Gastrocnemius medialis (tissue), 4 donors: ENCODE measurements around the gene LTA. TPM values are rescaled to one million over a fixed set of nuclear protein-coding genes. Genes with fewer than 3 reads are reported as not detected.
A peak's percentile ranks its signal among the peaks of the same experiment; 100 is the strongest.

Experiments used
- ATAC-seq, 2 donors: fragments of 150-250 bp; one replicate each; pipeline ENCODE4 v1.9.1; 2016
- DNase-seq, 2 donors: peaks; one replicate each; pipeline ENCODE4 v3.0.0-alpha.2; 2019
- H3K27ac ChIP-seq, 4 donors: fragments of 200-600 bp; sonication (generic); 1 replicate in 1 of 4; 2 replicates in 3 of 4; pipeline ENCODE4 v1.5.1; 2016 to 2018; ENCODE audit warnings: mild to moderate bottlenecking in 2 of 4, moderate library complexity in 1 of 4
- H3K27me3 ChIP-seq, 3 donors: fragments of 200-600 bp; sonication (generic) in 2 of 3; 1 replicate in 1 of 3; 2 replicates in 2 of 3; pipeline versions ENCODE4 v1.5.1 to v1.6.0; 2016 to 2019; ENCODE audit warnings: mild to moderate bottlenecking in 1 of 3, moderate library complexity in 1 of 3
- H3K36me3 ChIP-seq, 2 donors: fragments of 200-600 bp; sonication (generic) in 1 of 2; one replicate each; pipeline ENCODE4 v1.5.1; 2017 to 2018
- H3K4me1 ChIP-seq, 2 donors: fragments of 200-600 bp; sonication (generic) in 1 of 2; one replicate each; pipeline ENCODE4 v1.5.1; 2016 to 2017; ENCODE audit warnings: mild to moderate bottlenecking in 2 of 2
- H3K4me3 ChIP-seq, 4 donors: fragments of 200-600 bp; sonication (generic) in 3 of 4; 1 replicate in 1 of 4; 2 replicates in 3 of 4; pipeline ENCODE4 v1.5.1; 2016 to 2019; ENCODE audit warnings: mild to moderate bottlenecking in 2 of 4
- H3K9me3 ChIP-seq, 3 donors: fragments of 200-600 bp; sonication (generic) in 2 of 3; 1 replicate in 1 of 3; 2 replicates in 2 of 3; pipeline ENCODE4 v1.5.1; 2016 to 2019
- CTCF ChIP-seq, 5 experiments: fragments of 450-650 bp in 3 of 5; fragments of 200-600 bp in 2 of 5; sonication (generic) in 2 of 5; IDR thresholded peaks in 4 of 5; conservative IDR thresholded peaks in 1 of 5; 1 replicate in 4 of 5; 2 replicates in 1 of 5; pipeline ENCODE4 v1.5.1; 2016 to 2019; ENCODE audit warnings: antibody characterized with exemption in 5 of 5, mild to moderate bottlenecking in 3 of 5, moderate library complexity in 3 of 5
- POLR2A ChIP-seq, 2 donors: fragments of 450-650 bp; IDR thresholded peaks; one replicate each; pipeline ENCODE4 v1.6.1; 2017; ENCODE audit warnings: antibody characterized with exemption in 2 of 2, mild to moderate bottlenecking in 2 of 2, moderate library complexity in 2 of 2
- in situ Hi-C, 4 donors: fragments of 200-750 bp; cut with MboI; loops; one replicate each; pipeline versions ENCODE4 v1.15.0 to v1.8.0; 2017; ENCODE audit warnings: low sequenced_read_pairs in 4 of 4
- intact Hi-C: fragments of 100-400 bp; cut with DNase I; formaldehyde crosslinking; loops from one replicate; pipeline ENCODE4 v1.15.1; 2023; ENCODE audit warnings: low total_unique reads
- total RNA-seq, 4 donors: library from RNA; depleted of rRNA; stranded (reverse); fragments of >200 nt; gene quantifications; one replicate each; pipeline versions ENCODE4 v1.1.0 to v1.2.3, GENCODE V29; 2016

The LTA gene
- total RNA-seq, 4 donors from 2014 or later: not detected

GRCh38 chr6:31559958-31560696 lies 12.0 kb upstream of the LTA start:
- TF ChIP-seq CTCF (IDR thresholded peaks at IDR 0.05 in 4 of 5, conservative IDR thresholded peaks at IDR 0.05 in 1 of 5): no peak
- no peak for TF ChIP-seq POLR2A (IDR thresholded peaks at IDR 0.05)
- DNase-seq: peak in 1 of 2 donors; percentile 39
- Histone ChIP-seq H3K36me3 (peaks cover 0 to 24% of the 10 kb centered on the region in 2 donors), H3K4me3 (no peak overlapping the region), H3K9me3 (no peaks in the 10 kb centered on the region), H3K4me1 (peaks cover 14 to 29% of the 10 kb centered on the region in 2 donors), H3K27ac (peak overlapping the region; percentile 16 to 64 (median 58)), H3K27me3 (no peaks in the 10 kb centered on the region)
- intact Hi-C loops (no loop called here), in situ Hi-C loops (no loop called here)
- peak; percentile 48 to 68 for ATAC-seq

- H3K27ac ChIP-seq: peak overlapping the region in 3 of 4 donors; percentile 51 to 64 (median 59)
- in situ Hi-C loops: no loop called here
- DNase-seq: no peak
- H3K4me1 ChIP-seq: peaks cover 14 to 29% of the 10 kb centered on the region in 2 donors
- peaks cover 0 to 24% of the 10 kb centered on the region in 2 donors for H3K36me3 ChIP-seq
- H3K4me3 ChIP-seq: no peak overlapping the region
- H3K27me3 ChIP-seq: no peaks in the 10 kb centered on the region
- ATAC-seq: no peak
- intact Hi-C loops: no loop called here
- H3K9me3 ChIP-seq: no peaks in the 10 kb centered on the region
- TF ChIP-seq CTCF (IDR thresholded peaks at IDR 0.05 in 4 of 5, conservative IDR thresholded peaks at IDR 0.05 in 1 of 5): no peak
- no peak for TF ChIP-seq POLR2A (IDR thresholded peaks at IDR 0.05)
Measured at GRCh38 chr6:31560697-31561058, 11.4 kb upstream of the LTA start.

- H3K4me3 ChIP-seq: no peak overlapping the region
- H3K27ac ChIP-seq: no peak overlapping the region
- no peaks in the 10 kb centered on the region for H3K4me1 ChIP-seq
- DNase-seq: no peak
- in situ Hi-C loops (no loop called here), intact Hi-C loops (no loop called here)
- no peak for ATAC-seq
- no peaks in the 10 kb centered on the region for H3K36me3 ChIP-seq
- no peaks in the 10 kb centered on the region for H3K27me3 ChIP-seq
- TF ChIP-seq CTCF (IDR thresholded peaks at IDR 0.05 in 4 of 5, conservative IDR thresholded peaks at IDR 0.05 in 1 of 5): no peak
- no peaks in the 10 kb centered on the region for H3K9me3 ChIP-seq
Measured at GRCh38 chr6:31567531-31568370, 4.3 kb upstream of the LTA start.

- H3K4me3 ChIP-seq: no peak overlapping the region
- H3K27ac ChIP-seq: no peak overlapping the region
- DNase-seq (no peak), ATAC-seq (no peak)
- H3K36me3 ChIP-seq: no peaks in the 10 kb centered on the region
- in situ Hi-C loops (no loop called here), intact Hi-C loops (no loop called here)
- H3K27me3 ChIP-seq: no peaks in the 10 kb centered on the region
- no peaks in the 10 kb centered on the region for H3K4me1 ChIP-seq
- H3K9me3 ChIP-seq: no peaks in the 10 kb centered on the region
- TF ChIP-seq POLR2A (IDR thresholded peaks at IDR 0.05) (no peak), CTCF (IDR thresholded peaks at IDR 0.05 in 4 of 5, conservative IDR thresholded peaks at IDR 0.05 in 1 of 5) (no peak)
Measured at GRCh38 chr6:31568537-31568961, 3.5 kb upstream of the LTA start.
